Measurements from ENCODE around the gene NKTR.

Gene NKTR

DNA sequence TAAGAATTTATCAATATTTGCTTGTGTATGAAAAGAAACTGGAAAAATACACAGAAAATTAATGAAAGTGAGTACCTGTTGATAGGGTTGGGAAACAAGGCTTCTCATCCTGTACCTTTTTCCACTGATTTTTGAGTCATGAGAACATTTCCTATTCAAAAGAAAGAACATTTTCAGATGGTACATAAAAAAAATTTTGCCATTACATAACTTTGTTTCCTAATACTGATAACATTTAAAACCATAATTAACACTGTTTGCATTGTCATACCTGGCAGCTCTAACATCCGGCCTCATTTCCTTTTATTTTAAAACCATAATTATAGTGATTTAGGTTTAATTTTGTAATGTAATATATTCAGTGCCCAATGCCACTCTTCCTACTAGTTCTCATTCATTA lies 11.7 kb downstream of the NKTR start:
- Histone ChIP-seq H3K4ac (ENCODE audit: low read length) (no peak overlapping the region), H4K8ac (ENCODE audit: low read depth, low read length) (no peak overlapping the region), H2AK5ac (ENCODE audit: low read depth, low read length) (no peak overlapping the region), H3K79me1 (ENCODE audit: low read depth, low read length) (no peaks in the 10 kb centered on the region), H2AFZ (ENCODE audit: low read length) (no peak overlapping the region), H3K4me3 (ENCODE audit: low read length in 2 of 2) (no peak overlapping the region), H3K18ac (ENCODE audit: low read length) (no peak overlapping the region), H2BK12ac (ENCODE audit: low read length) (no peak overlapping the region), H3K14ac (ENCODE audit: low read length) (no peak overlapping the region), H3K9ac (ENCODE audit: low read depth, low read length, poor library complexity) (no peak overlapping the region), H2BK120ac (ENCODE audit: low read depth, low read length) (no peak overlapping the region), H3K9me3 (replicated peaks in 1 of 2; ENCODE audit: control insufficient read depth in 2 of 2, insufficient read depth in 1 of 2, low read depth in 1 of 2, low read length in 2 of 2) (no peaks in the 10 kb centered on the region), H3K4me2 (ENCODE audit: insufficient read depth, low read length, poor library complexity, severe bottlenecking) (no peak overlapping the region), H3K4me1 (ENCODE audit: control insufficient read depth in 2 of 2, insufficient read depth in 1 of 2, low read depth in 1 of 2, low read length in 2 of 2) (no peaks in the 10 kb centered on the region), H3K27ac (replicated peaks; ENCODE audit: low read length) (no peak overlapping the region), H3K36me3 (replicated peaks in 1 of 2; ENCODE audit: control insufficient read depth in 2 of 2, insufficient read depth in 2 of 2, low read length in 2 of 2) (peaks cover 2 to 91% of the 10 kb centered on the region in 2 donors), H2BK15ac (ENCODE audit: low read length) (no peak overlapping the region), H4K91ac (ENCODE audit: low read depth, low read length, poor library complexity) (no peak overlapping the region), H2BK5ac (ENCODE audit: low read length) (no peak overlapping the region), H3K23ac (ENCODE audit: low read depth, low read length, poor library complexity) (no peak overlapping the region), H3K27me3 (ENCODE audit: control insufficient read depth in 3 of 3, insufficient read depth in 3 of 3, low read depth in 1 of 3, low read length in 3 of 3) (no peaks in the 10 kb centered on the region)
- no CpG with 5 or more reads among the region's 1 CpG for WGBS, 2 donors (ENCODE audit: extremely low coverage in 2 of 2, insufficient read length in 2 of 2, insufficient replicate concordance in 1 of 2)
- no peak for DNase-seq (ENCODE audit: low spot score)

DNA sequence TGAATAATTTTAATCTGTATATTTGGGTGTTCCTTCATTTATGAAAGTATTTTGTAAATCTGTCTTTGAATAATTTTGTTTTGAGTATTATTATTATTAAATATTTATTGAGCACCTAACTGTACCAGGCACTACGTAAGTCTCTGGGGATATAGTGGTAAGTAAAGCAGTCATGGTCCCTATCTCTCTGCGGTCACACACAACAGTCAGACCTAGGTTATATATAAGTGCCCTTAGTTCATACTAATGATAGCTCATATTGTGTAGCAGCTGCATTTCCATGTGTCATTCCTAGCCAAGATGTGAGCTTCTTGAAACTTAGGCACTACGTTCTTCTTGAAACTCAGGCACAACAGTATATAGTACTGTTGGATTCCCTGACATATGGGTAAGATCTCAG lies 12.4 kb downstream of the NKTR start:
- Histone ChIP-seq H3K79me1 (ENCODE audit: low read depth, low read length) (no peaks in the 10 kb centered on the region), H3K9me3 (replicated peaks in 1 of 2; ENCODE audit: control insufficient read depth in 2 of 2, insufficient read depth in 1 of 2, low read depth in 1 of 2, low read length in 2 of 2) (no peaks in the 10 kb centered on the region), H3K27me3 (ENCODE audit: control insufficient read depth in 3 of 3, insufficient read depth in 3 of 3, low read depth in 1 of 3, low read length in 3 of 3) (no peaks in the 10 kb centered on the region), H3K23ac (ENCODE audit: low read depth, low read length, poor library complexity) (no peak overlapping the region), H3K4me1 (ENCODE audit: control insufficient read depth in 2 of 2, insufficient read depth in 1 of 2, low read depth in 1 of 2, low read length in 2 of 2) (no peaks in the 10 kb centered on the region), H3K9ac (ENCODE audit: low read depth, low read length, poor library complexity) (no peak overlapping the region), H3K27ac (replicated peaks; ENCODE audit: low read length) (no peak overlapping the region), H2AFZ (ENCODE audit: low read length) (no peak overlapping the region), H3K4ac (ENCODE audit: low read length) (no peak overlapping the region), H2BK15ac (ENCODE audit: low read length) (no peak overlapping the region), H2AK5ac (ENCODE audit: low read depth, low read length) (no peak overlapping the region), H3K18ac (ENCODE audit: low read length) (no peak overlapping the region), H3K36me3 (replicated peaks in 1 of 2; ENCODE audit: control insufficient read depth in 2 of 2, insufficient read depth in 2 of 2, low read length in 2 of 2) (peaks cover 2 to 92% of the 10 kb centered on the region in 2 donors), H3K4me2 (ENCODE audit: insufficient read depth, low read length, poor library complexity, severe bottlenecking) (no peak overlapping the region), H4K8ac (ENCODE audit: low read depth, low read length) (no peak overlapping the region), H2BK120ac (ENCODE audit: low read depth, low read length) (no peak overlapping the region), H3K14ac (ENCODE audit: low read length) (no peak overlapping the region), H4K91ac (ENCODE audit: low read depth, low read length, poor library complexity) (no peak overlapping the region), H2BK5ac (ENCODE audit: low read length) (no peak overlapping the region), H3K4me3 (ENCODE audit: low read length in 2 of 2) (no peak overlapping the region), H2BK12ac (ENCODE audit: low read length) (no peak overlapping the region)
- DNase-seq (ENCODE audit: low spot score) = no peak
- no CpG with 5 or more reads among the region's 3 CpGs for WGBS, 2 donors (ENCODE audit: extremely low coverage in 2 of 2, insufficient read length in 2 of 2, insufficient replicate concordance in 1 of 2)

DNA sequence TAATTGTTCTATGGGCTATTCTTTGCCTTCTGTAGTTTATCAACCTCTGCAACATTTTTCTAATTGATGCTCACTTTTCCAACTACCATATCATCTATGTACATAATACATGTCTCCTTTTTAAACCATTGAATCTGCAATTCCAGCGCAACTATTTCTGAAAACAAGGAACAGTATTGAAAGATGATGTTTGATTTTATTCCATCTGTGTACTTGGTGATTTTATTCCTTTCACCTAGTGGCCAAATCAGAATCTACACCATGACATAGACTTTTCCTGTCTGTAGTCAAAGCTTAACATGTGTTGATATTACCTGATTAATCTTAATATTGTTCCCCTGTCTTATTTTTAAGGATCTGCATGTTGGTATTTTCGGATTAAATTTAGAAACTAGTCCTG lies 13.0 kb downstream of the NKTR start:
- no peak overlapping the region for H2BK15ac ChIP-seq (ENCODE audit: low read length)
- no peak overlapping the region for H3K14ac ChIP-seq (ENCODE audit: low read length)
- H3K18ac ChIP-seq (ENCODE audit: low read length) = no peak overlapping the region
- H3K4me1 ChIP-seq (ENCODE audit: control insufficient read depth in 2 of 2, insufficient read depth in 1 of 2, low read depth in 1 of 2, low read length in 2 of 2) = no peaks in the 10 kb centered on the region
- no peak for DNase-seq (ENCODE audit: low spot score)
- H2BK5ac ChIP-seq (ENCODE audit: low read length) = no peak overlapping the region
- H2AK5ac ChIP-seq (ENCODE audit: low read depth, low read length) = no peak overlapping the region
- no peak overlapping the region for H2AFZ ChIP-seq (ENCODE audit: low read length)
- no peaks in the 10 kb centered on the region for H3K79me1 ChIP-seq (ENCODE audit: low read depth, low read length)
- no peaks in the 10 kb centered on the region for H3K27me3 ChIP-seq (ENCODE audit: control insufficient read depth in 3 of 3, insufficient read depth in 3 of 3, low read depth in 1 of 3, low read length in 3 of 3)
- peaks cover 2 to 89% of the 10 kb centered on the region in 2 donors for H3K36me3 ChIP-seq (replicated peaks in 1 of 2; ENCODE audit: control insufficient read depth in 2 of 2, insufficient read depth in 2 of 2, low read length in 2 of 2)
- no peak overlapping the region for H3K23ac ChIP-seq (ENCODE audit: low read depth, low read length, poor library complexity)
- H2BK12ac ChIP-seq (ENCODE audit: low read length) = no peak overlapping the region
- H3K9ac ChIP-seq (ENCODE audit: low read depth, low read length, poor library complexity) = no peak overlapping the region
- H3K4me2 ChIP-seq (ENCODE audit: insufficient read depth, low read length, poor library complexity, severe bottlenecking) = no peak overlapping the region
- H4K91ac ChIP-seq (ENCODE audit: low read depth, low read length, poor library complexity) = no peak overlapping the region
- H3K4me3 ChIP-seq (ENCODE audit: low read length in 2 of 2) = no peak overlapping the region
- no peak overlapping the region for H3K27ac ChIP-seq (replicated peaks; ENCODE audit: low read length)
- no peak overlapping the region for H3K4ac ChIP-seq (ENCODE audit: low read length)
- H2BK120ac ChIP-seq (ENCODE audit: low read depth, low read length) = no peak overlapping the region
- no peak overlapping the region for H4K8ac ChIP-seq (ENCODE audit: low read depth, low read length)
- WGBS, 2 donors (ENCODE audit: extremely low coverage in 2 of 2, insufficient read length in 2 of 2, insufficient replicate concordance in 1 of 2) = no CpG with 5 or more reads among the region's 2 CpGs
- H3K9me3 ChIP-seq (replicated peaks in 1 of 2; ENCODE audit: control insufficient read depth in 2 of 2, insufficient read depth in 1 of 2, low read depth in 1 of 2, low read length in 2 of 2) = no peaks in the 10 kb centered on the region

DNA sequence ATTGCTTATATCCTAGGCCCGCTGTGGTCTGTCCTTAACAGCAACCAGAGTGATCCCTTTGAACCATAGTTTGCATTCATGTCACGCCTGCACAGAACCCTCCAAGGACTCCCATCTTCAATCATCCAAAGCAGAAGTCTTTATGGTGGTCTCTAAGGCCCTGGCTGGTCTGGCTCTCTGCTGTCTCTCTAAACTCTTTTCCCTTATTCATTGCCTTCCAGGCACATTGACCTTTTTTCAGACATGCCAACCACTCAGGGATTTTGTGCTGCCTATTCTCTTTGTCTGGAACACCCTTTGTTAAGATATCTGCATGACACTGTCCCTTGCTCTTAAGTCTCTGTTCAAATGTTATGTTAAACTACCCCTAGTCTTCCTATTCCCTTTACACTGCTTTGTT lies 31.1 kb downstream of the NKTR start:
- Histone ChIP-seq H3K4me3 (ENCODE audit: low read length in 2 of 2) (no peak overlapping the region), H2BK12ac (ENCODE audit: low read length) (no peak overlapping the region), H2AK5ac (ENCODE audit: low read depth, low read length) (no peak overlapping the region), H2AFZ (ENCODE audit: low read length) (no peak overlapping the region), H2BK120ac (ENCODE audit: low read depth, low read length) (no peak overlapping the region), H3K27me3 (ENCODE audit: control insufficient read depth in 3 of 3, insufficient read depth in 3 of 3, low read depth in 1 of 3, low read length in 3 of 3) (no peaks in the 10 kb centered on the region), H3K18ac (ENCODE audit: low read length) (no peak overlapping the region), H2BK15ac (ENCODE audit: low read length) (no peak overlapping the region), H3K9ac (ENCODE audit: low read depth, low read length, poor library complexity) (no peak overlapping the region), H3K9me3 (replicated peaks in 1 of 2; ENCODE audit: control insufficient read depth in 2 of 2, insufficient read depth in 1 of 2, low read depth in 1 of 2, low read length in 2 of 2) (no peaks in the 10 kb centered on the region), H3K23ac (ENCODE audit: low read depth, low read length, poor library complexity) (no peak overlapping the region), H3K4me1 (ENCODE audit: control insufficient read depth in 2 of 2, insufficient read depth in 1 of 2, low read depth in 1 of 2, low read length in 2 of 2) (peaks cover 2 to 6% of the 10 kb centered on the region in 2 donors), H3K14ac (ENCODE audit: low read length) (no peak overlapping the region), H3K4ac (ENCODE audit: low read length) (no peak overlapping the region), H3K4me2 (ENCODE audit: insufficient read depth, low read length, poor library complexity, severe bottlenecking) (no peak overlapping the region), H3K79me1 (ENCODE audit: low read depth, low read length) (no peaks in the 10 kb centered on the region), H2BK5ac (ENCODE audit: low read length) (no peak overlapping the region), H3K27ac (replicated peaks; ENCODE audit: low read length) (no peak overlapping the region), H4K91ac (ENCODE audit: low read depth, low read length, poor library complexity) (no peak overlapping the region), H4K8ac (ENCODE audit: low read depth, low read length) (no peak overlapping the region), H3K36me3 (replicated peaks in 1 of 2; ENCODE audit: control insufficient read depth in 2 of 2, insufficient read depth in 2 of 2, low read length in 2 of 2) (peaks cover 24 to 97% of the 10 kb centered on the region in 2 donors)
- WGBS, 2 donors (ENCODE audit: extremely low coverage in 2 of 2, insufficient read length in 2 of 2, insufficient replicate concordance in 1 of 2) = no CpG with 5 or more reads among the region's 2 CpGs
- DNase-seq (ENCODE audit: low spot score) = no peak

Measured in neuronal stem cell (in vitro differentiated cells).